GM21619 (cell line): ENCODE data around the gene EXOSC9.
"Not testable (repeated sequence)": the region's sequence is repeated elsewhere in the genome, so short reads cannot be mapped to it uniquely, and the experiment has no call there.

ENCODE experiments used
- ATAC-seq: cut with Tn5 transposase; IDR thresholded peaks from one replicate; pipeline ENCODE4 v1.9.1; 2021; ENCODE audit not compliant: unreplicated experiment

Gene EXOSC9, protein sequence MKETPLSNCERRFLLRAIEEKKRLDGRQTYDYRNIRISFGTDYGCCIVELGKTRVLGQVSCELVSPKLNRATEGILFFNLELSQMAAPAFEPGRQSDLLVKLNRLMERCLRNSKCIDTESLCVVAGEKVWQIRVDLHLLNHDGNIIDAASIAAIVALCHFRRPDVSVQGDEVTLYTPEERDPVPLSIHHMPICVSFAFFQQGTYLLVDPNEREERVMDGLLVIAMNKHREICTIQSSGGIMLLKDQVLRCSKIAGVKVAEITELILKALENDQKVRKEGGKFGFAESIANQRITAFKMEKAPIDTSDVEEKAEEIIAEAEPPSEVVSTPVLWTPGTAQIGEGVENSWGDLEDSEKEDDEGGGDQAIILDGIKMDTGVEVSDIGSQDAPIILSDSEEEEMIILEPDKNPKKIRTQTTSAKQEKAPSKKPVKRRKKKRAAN

DNA sequence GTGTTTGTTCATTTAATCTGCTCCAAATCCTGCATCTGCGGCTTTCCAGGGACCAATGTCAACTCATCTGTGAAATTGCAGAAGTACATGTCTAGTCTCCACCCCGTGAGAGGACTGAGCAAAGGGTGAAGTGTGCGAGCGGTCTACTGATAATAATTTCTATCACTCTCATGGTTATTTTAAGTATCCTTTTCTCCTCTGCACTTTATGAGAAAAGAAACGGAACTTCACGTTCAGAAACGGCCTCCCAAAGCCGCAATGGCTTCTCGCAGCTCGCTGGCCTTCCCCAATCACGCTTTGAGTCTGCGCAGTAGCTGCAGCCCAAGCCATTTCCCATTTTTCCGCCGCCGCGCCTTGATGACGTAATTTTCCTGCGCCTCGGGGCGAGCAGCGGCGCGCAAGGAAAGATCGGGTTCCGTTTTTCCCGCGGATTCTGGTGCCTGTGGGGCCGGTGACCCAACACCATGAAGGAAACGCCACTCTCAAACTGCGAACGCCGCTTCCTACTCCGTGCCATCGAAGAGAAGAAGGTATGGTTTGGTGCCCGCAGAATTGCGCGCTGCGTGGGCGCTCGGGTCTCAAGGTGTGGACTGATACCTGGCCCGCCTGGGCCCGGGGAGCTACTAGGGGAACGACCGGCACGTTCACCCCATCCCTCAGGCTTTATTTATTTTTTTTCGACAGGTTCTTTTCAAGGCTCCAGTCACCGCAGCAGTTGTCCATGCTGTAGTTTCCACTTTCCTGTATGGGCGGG lies at the start of gene EXOSC9:
EXOSC9 (plus strand) TSS at position 363 of the 754 bp plus-strand sequence; CDS start at position 465, 102 bp downstream.
- peak; percentile 77 for ATAC-seq

DNA sequence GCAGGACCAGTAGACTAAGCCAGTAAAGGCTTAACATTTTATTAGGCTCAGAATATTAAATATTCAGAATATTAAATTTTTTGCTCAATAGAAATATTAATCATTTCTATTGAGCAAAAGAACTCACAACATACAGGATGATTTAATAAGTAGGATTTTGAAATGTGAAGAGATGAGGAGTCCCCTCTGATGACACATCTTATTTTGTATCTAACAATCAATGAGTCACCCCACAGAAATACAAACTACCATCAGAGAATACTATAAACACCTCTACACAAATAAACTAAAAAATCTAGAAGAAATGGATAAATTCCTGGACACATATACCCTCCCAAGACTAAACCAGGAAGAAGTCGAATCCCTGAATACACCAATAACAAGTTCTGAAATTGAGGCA lies 49.0 kb upstream of the EXOSC9 start:
- not testable (repeated sequence) for ATAC-seq

DNA sequence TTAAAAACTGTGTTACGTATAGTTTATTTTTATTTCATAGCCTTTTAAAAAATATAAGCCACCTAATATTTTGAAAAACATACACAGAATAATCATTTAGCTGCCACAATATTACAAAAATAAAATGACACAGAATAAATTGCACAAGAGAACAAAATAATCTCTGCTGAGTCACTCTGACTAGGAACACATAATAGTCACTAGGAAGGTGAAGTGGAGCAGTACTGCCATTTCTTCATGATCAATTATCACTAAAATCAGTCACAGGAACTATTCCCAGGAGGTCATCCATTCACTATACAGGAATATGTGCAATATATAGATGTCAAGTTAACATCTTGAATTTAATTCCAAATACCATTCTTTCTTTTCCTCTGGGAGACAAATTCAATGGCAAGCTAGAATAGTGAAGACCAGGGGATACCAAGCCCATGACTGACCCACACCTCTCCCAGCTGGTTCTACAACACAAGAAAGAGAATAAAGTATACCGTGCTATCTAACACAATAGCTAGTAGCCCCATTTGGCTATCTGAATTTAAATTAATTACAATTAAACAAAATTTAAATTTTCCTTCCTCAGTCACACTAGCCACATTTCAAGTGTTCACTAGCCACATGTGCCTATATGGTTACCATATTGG lies 42.1 kb upstream of the EXOSC9 start:
- no peak for ATAC-seq

DNA sequence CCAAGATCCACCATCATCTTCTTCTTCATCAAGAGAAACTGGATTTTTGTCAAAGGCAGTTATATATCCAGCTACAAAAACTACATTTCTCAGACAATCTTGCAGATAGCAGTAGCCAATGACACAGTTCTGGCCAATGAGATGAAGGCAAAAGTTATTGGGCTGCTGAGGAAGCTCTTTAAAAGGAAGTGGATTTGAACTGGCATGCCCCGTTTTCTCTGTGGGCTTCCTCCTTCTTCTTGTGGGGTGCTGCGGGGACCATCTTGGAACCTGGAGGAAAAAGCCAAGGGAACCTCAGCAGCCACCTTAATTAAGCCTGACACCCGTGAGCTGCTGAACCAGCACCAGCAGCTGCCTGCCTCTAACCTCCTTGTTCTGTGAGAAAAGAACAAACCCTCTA lies 40.9 kb upstream of the EXOSC9 start:
- ATAC-seq, result no peak

DNA sequence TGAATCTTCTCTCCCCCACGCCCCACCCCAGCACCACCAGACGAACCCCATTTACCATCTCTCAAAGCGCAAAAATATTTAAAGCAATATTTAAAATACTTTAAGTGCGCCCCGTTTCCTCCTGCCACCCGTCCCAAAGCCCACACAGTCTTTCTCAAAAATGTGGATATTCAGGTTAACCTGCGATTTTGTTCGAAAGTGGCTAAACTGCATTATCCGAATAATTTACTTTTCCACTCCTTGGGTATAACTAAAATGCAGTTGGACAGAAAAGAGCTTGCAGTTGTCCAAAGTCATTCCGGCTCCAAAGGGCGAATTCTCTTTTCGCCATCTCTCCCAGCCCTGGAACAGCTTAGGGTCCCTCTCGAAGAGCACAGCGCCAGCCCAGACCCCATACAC lies 36.8 kb upstream of the EXOSC9 start:
- ATAC-seq, result no peak

DNA sequence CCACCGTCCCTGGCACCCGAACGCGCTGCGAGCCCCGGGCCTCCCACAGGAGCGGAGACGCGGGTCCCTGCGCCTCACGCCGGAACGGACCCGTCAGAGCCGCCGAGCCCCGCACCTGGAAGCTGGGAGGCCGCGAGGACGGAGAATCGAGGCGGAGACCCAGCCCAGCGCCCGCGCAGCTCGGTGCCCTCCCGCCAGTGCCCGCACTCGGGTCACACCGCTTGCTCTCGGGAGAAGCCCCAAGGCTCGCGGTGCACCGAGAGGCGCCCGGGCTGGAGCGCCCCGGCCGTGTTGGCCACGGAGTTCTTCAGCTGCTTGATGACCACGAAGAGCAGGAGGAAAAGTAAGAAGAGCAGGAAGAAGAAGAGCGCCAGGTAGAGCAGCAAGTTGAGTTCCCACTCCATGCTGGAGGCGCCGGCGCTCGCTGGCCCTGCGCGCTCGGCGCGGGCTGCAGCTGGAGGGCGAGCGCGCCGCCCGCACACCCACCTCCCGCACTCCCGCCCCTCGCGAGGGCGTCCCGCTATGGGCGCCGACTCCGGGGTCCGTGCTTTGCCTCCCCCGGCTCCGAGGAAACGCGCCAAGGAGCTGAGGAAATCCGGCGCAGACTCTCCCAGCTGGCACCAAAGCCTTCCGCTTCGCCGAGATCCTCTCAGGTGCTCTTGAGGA lies 36.3 kb upstream of the EXOSC9 start, which contains the start of gene SMIM43:
SMIM43 (minus strand) TSS at position 463 of the 666 bp plus-strand sequence; CDS start at position 404, 59 bp downstream.
- no peak for ATAC-seq

DNA sequence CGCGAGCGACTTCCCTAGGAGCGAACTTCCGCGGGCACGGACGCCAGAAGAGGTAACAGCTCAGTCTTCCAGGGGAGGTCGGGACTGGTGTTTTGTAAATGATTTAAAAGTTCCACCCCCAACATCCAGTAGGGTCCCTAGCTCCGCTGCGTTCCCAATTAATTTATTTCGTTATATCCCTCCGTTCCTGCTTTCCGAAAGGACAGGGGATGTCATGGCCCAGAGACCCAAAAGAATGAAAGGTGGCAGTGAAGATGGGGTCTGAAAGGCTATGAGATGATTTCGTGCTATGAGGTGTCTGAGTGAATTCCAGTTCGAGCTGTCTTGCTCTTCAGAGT lies 35.8 kb upstream of the EXOSC9 start:
- no peak for ATAC-seq

DNA sequence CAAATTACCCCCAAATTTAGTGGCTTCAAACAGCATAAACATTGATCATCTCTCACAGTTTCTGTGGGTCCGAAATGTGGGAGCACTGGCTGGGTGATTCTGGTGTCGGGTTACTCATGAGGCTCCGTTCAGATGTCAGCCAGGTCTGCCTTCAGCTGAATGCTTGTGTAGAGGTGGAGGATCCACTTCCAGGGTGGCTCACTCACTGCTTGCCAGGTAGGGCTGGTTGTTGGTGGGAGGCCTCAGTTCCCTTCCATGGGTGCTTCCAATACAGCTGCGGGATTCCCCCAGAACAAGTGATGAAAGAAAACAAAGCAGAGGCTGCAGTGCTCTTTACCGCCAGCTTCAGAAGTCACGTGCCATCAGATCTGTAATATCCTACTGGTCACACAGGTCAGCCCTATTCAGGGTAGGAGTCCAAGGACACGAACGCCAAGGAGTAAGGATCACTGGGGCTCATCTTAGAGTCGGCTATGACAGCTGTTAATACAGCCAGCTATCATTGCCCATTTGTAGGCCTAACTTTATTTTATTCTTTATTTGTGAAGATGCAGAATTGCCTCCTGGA lies 35.1 kb upstream of the EXOSC9 start:
- no peak for ATAC-seq

DNA sequence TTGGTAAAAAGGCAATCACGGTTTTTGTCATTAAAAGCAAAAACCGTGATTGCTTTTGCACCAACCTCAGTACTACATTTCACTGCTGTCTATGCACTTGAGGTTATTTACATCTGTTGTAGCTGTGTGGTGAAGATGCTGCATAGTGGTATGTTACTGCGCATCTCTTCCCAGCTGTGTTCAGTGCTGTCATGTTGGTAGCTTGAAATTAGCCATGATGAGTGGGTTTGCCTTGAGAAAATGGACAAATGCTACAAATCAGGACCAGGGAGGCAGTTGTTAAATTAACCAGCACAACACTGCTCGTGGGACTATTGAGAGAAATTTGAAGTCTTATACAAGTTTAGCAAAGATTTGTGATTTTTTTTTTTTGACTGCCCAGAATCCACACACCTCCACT lies 34.0 kb upstream of the EXOSC9 start:
- ATAC-seq, result no peak

DNA sequence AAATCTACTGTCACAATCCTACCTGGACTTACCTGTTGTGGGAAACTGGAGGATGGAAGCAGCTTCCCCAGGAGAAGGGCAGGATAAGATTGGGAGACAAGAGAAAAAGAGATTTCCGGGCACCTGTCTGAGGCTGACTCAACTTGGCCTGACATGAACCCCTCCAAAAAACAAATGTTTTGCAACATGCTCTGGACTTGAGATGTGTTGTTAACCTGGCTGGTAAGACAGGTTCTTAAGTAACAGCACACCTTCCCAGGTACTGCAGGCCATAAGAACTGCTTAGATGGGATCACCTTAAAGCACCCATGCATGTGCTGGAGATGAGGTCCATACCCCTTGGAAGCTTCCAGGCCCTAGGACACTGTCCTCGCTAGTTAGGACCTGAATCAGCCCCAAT lies 31.8 kb upstream of the EXOSC9 start:
- no peak for ATAC-seq

DNA sequence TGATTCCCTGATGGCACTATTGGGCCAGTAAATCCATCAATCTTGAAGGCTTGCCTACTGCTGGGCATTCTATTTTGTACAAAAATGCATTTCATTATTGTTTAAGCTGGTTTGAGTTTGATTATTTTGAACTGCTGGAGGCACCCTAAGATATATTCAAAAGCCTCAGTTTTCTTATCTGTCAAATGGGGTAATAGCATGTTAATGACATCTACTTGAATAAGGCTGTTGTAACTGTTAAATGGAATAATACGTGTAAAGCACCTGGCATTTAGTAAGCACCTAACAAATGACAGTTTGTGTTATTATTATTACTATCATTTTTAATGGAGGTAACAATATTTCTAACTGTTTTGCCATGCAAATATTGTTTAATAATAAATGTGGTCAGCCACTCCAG lies 29.3 kb upstream of the EXOSC9 start:
- ATAC-seq, result no peak

DNA sequence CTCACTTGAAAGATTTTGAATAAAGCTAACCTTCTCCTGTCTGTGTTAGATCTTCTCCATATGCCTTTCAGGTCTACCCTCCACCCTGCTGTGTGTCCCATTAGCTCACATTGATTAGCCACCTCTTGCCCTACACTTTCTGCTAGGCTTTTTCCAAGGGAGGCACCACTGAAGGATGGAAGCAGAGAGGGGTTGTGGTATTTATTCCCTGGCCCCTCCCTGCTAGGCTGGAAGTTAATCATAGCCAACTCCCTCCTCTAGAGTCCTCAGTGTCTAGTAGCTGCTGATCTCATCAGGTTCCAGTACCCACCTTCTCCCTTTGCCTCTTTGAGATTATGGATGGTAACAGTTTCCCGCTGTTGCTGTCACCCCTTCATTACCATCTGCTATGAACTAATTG lies 27.2 kb upstream of the EXOSC9 start:
- ATAC-seq, result no peak

DNA sequence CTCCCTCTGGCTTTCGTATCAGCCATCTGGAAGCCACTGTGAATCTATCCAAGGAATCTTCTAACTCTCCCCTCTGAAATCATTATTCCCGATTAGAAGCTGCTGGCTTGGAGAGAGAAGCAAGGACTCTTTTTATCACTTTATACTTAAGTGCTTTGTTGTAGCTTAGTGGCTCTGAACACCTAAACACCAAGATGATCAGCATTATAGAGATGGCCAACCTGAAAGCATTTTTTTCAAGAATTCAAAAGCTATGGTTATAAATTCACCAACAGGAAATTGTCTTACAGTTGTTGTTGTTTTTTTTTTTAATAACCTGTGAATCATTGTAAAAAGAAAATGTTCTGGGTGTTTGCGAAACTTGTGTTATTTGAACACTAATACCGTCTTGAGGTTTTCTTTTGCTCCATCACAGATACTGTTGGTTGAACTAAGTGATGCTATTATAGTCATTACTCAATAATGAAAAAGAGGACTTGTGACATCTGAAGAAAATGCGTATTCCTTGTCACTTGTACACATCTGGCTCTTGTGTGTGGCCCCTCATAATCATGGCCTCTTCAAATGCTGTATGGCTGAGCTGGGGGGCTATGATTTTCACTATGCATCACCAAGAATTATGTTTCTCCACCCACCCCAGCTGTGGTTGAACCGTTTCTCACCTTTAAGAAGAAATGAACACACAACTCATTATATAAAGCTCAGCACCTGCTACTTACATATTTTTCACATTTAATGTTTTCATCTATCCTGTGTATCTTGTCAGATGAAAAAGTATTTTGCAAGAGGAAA lies 24.3 kb upstream of the EXOSC9 start:
- no peak for ATAC-seq

DNA sequence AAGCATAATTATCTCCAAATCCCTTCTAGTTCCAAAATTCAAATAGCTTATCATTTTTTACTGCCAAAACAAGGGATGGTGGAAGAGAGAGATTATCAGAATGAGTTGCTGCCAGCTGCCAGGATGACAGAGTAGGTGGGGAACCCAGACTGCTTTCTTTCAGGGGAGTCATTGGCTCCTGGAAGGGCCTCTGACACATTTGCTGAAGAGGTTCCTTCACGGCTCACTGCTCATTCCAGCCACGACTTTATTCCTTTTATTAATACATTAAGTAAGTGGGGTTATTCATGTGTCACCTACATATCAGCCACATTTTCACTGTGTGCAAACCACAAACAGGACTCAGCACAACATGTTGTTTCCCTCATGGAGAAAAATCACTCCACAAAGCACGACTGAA lies 23.5 kb upstream of the EXOSC9 start:
- peak; percentile 57 for ATAC-seq

DNA sequence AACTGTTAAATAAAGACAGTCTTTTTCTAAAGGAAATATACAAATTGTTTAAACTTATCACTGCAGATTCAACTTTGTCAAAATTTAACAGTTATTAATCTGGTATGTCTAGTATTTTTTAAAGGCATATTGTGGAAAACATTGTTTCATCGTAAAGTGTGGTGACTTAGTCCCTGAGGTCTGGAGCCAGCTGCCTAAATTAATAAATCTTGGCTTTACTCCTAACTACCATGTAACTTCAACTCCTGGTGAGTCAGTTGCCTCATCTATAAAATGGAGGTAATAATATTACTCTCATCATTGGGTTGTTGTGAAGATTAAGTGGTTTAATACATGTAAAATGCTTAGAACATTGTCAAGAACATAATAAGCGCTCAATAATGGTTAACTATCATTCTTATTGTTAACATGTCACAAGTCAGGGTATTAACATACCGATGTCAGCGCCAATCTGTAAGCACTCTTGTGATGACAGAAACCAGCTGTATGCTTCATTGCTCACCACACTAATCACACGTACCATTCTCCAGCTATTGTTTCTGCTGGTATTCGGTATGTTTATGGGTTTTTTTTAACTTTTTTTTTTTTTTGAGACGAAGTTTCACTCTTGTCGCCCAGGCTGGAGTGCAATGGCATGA lies 22.0 kb upstream of the EXOSC9 start:
- no peak for ATAC-seq

DNA sequence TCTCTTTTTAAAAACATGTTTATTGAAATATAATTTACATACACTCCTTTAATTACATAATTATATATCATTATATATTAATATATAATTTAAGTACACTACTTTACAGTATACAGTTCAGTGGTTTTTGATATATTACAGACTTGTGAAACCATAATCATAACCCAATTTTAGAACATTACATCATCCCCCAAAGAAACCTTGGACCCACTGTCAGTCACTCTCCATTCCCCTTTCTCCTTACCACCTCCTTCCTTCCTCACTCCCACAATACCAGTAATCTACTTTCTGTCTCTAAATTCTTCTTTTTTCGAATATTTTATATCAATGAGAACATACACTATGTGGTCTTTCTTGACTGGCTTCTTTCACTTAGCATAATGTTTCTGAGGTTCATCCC lies 17.9 kb upstream of the EXOSC9 start:
- ATAC-seq, result no peak

DNA sequence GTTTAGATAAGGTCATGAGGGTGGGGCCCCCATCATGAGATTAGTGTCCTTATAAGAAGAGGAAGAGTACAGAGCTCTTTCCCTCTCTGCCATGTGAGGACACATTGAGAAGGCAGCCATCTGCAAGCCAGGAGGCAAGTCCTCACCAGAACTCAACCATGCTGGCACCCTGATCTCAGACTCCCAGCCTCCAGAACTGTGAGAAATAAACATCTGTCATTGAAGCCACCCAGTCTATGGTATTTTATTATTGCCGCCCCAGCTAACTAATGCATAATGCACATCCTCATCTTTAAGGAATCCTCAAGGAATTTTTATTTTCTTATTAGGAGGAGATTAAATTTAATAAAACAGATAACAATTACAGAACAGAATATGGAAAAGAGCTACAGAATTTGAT lies 16.7 kb upstream of the EXOSC9 start:
- ATAC-seq, result no peak

DNA sequence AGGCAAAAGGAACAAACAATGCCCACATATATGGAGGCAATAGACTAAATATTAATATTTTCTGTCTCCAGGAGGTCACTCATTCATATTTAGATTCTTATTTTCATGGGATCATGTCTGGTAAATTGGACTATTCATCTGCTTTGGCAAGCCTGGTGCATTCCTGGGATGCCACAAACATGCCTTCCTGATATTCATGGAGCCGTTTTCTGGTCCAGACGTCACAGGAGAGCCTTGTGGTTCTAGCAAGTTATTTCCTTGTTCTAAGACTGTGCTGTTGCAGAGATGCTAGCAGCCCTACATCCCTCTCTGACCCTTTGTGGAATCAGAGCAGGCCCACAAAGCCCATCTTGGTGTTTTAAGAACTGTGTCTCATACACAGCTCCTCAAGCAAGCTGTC lies 16.1 kb upstream of the EXOSC9 start:
- ATAC-seq, result no peak

DNA sequence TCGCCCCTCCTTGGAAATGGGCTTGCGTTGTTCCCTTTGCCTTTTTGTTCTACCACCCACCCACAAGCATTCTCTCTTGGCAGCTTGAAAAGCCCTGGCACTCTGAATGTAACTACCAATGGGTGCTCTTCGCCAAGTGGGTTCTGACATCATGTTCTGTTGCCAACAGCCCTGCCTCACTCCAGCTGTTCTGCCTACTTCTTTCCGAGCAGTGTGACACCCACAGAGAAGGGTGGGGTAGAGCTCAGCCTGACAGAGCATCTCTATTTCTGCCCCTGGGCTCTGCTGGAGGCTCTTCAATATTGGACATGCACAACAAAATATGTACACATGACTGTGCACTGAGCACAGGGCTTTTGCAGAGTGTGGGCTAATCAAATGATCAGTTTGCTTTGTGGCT lies 15.6 kb upstream of the EXOSC9 start:
- no peak for ATAC-seq

DNA sequence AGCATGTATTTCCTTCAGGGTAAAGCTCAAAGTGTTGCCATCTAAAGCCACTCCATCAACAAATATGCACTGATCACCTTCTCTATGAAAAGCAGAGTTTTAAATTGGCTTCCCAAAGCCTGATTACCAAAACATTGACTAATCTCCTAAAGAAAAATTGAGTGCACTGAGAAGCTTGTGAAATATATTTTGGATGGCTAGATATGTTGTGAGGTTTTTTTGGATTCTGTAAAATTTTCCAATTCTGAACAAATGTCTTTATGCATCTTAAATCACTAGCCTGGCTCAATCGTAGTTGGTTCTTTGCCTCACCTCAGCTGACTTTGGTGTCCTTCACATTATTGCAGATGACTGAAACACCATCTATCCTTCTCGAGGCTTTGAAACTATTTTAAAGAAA lies 14.9 kb upstream of the EXOSC9 start:
- ATAC-seq, result no peak
